Loucy (cell line): ENCODE measurements around the gene ECEL1.

ENCODE experiments used
- H2AFZ ChIP-seq: fragments of 200-600 bp; sonication (generic); 2 replicates; pipeline ENCODE4 v1.6.0; 2016; ENCODE audit warnings: antibody characterized with exemption, mild to moderate bottlenecking, low read length, moderate library complexity
- H3F3A ChIP-seq: fragments of 200-600 bp; 2 replicates; pipeline ENCODE4 v1.6.0; 2016; ENCODE audit warnings: antibody characterized with exemption, low read depth, mild to moderate bottlenecking
- H3K27me3 ChIP-seq: fragments of 200-600 bp; sonication (generic); 2 replicates; pipeline ENCODE4 v1.6.1; 2014; ENCODE audit warnings: low read length, mild to moderate bottlenecking; ENCODE audit not compliant: insufficient read depth, poor library complexity, severe bottlenecking
- H3K36me3 ChIP-seq: fragments of 200-600 bp; sonication (generic); 2 replicates; pipeline ENCODE4 v1.6.1; 2016; ENCODE audit warnings: low read length; ENCODE audit not compliant: insufficient read depth
- H3K4me1 ChIP-seq: fragments of 200-600 bp; sonication (generic); 2 replicates; pipeline ENCODE4 v1.5.1; 2014; ENCODE audit warnings: low read length, mild to moderate bottlenecking; ENCODE audit not compliant: insufficient read depth, poor library complexity, severe bottlenecking
- H3K4me2 ChIP-seq: fragments of 200-600 bp; sonication (generic); 2 replicates; pipeline ENCODE4 v1.6.0; 2014; ENCODE audit warnings: antibody characterized with exemption, low read length, low read depth, mild to moderate bottlenecking; ENCODE audit not compliant: poor library complexity, severe bottlenecking
- H3K4me3 ChIP-seq: fragments of 200-600 bp; sonication (generic); 2 replicates; pipeline ENCODE4 v1.5.1; 2014; ENCODE audit warnings: low read length, mild to moderate bottlenecking, mixed read lengths; ENCODE audit not compliant: poor library complexity, severe bottlenecking
- H3K79me2 ChIP-seq: fragments of 200-600 bp; sonication (generic); 2 replicates; pipeline ENCODE4 v1.6.1; 2014; ENCODE audit warnings: low read length; ENCODE audit not compliant: insufficient read depth
- H3K9ac ChIP-seq: fragments of 200-600 bp; sonication (generic); 2 replicates; pipeline ENCODE4 v1.6.0; 2014; ENCODE audit warnings: mild to moderate bottlenecking, low read depth, low read length, moderate library complexity; ENCODE audit not compliant: poor library complexity, severe bottlenecking
- H3K9me2 ChIP-seq: fragments of 200-600 bp; sonication (generic); replicated peaks from 2 replicates; pipeline ENCODE4 v1.6.1; 2016; ENCODE audit warnings: low read depth, low read length, mixed read lengths
- H3K9me3 ChIP-seq: fragments of 200-600 bp; sonication (generic); 2 replicates; pipeline ENCODE4 v1.6.1; 2014; ENCODE audit warnings: mild to moderate bottlenecking, antibody characterized with exemption, low read length, low read depth; ENCODE audit not compliant: insufficient read depth
- H4K20me1 ChIP-seq: fragments of 200-600 bp; sonication (generic); 2 replicates; pipeline ENCODE4 v1.6.0; 2014; ENCODE audit warnings: antibody characterized with exemption, low read length, mild to moderate bottlenecking; ENCODE audit not compliant: insufficient read depth, poor library complexity, severe bottlenecking
- EZH2phosphoT487 ChIP-seq: fragments of 200-600 bp; IDR thresholded peaks from 2 replicates; pipeline ENCODE4 v1.6.1; 2018; ENCODE audit warnings: antibody characterized with exemption, mild to moderate bottlenecking, moderate library complexity, borderline replicate concordance
- TF ChIP-seq, protein P1 (sequence below): fragments of 200-600 bp; sonication (generic); conservative IDR thresholded peaks from 2 replicates; pipeline ENCODE4 v1.5.1; 2014; ENCODE audit warnings: mild to moderate bottlenecking, antibody characterized with exemption, low read length

Gene ECEL1

DNA sequence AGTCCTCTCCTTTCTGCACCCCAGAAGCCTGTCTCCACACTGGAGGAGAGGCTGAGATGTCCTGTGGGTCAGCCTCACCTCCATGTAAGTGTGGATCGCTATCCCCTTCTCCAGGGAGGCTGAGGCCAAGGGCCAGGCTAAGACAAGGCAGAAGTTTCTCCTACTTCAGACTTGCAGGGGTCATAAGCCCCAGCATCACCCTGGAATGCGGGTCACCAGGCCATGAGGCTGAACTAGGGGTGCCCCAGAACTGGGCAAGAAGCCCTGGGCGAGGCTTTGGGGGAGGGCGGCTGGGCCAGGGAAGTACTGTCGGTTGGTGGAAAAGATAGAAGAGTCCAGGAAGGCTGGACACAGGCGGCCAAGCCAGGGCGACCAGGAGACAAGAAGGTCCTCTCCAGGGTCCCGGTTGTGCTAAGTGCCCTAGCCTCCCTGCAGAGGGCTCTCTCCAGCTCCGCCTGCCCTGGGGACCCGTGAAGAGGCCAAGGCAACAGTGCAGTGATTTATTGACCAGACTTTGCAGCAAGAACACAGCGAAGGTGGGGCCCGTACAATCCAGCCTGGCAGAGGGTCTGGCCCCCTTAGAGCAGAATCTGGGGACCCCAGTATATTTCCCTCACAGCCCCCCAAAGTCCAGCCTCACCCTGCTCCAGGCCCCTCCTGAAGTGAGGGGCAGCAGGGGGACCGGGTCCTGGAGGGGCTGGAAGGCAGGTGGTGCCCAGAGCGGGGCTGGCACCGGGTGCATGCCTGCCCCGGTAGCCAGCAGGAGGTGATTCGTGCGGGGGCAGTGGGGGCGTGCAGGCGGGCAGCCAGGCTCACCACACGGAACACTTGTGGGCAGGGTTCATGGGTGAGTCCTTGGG is 8.1 kb downstream of the ECEL1 start:
- no peak for TF ChIP-seq EZH2phosphoT487
- TF ChIP-seq, protein P1, sequence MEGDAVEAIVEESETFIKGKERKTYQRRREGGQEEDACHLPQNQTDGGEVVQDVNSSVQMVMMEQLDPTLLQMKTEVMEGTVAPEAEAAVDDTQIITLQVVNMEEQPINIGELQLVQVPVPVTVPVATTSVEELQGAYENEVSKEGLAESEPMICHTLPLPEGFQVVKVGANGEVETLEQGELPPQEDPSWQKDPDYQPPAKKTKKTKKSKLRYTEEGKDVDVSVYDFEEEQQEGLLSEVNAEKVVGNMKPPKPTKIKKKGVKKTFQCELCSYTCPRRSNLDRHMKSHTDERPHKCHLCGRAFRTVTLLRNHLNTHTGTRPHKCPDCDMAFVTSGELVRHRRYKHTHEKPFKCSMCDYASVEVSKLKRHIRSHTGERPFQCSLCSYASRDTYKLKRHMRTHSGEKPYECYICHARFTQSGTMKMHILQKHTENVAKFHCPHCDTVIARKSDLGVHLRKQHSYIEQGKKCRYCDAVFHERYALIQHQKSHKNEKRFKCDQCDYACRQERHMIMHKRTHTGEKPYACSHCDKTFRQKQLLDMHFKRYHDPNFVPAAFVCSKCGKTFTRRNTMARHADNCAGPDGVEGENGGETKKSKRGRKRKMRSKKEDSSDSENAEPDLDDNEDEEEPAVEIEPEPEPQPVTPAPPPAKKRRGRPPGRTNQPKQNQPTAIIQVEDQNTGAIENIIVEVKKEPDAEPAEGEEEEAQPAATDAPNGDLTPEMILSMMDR, result no peak
- Histone ChIP-seq H3K9me2 (no peaks in the 10 kb centered on the region), H3K9ac (no peak overlapping the region), H3K36me3 (no peaks in the 10 kb centered on the region), H3K27me3 (no peaks in the 10 kb centered on the region), H3F3A (no peaks in the 10 kb centered on the region), H3K4me2 (no peak overlapping the region), H3K4me1 (no peaks in the 10 kb centered on the region), H4K20me1 (no peaks in the 10 kb centered on the region), H3K4me3 (no peak overlapping the region), H3K79me2 (no peaks in the 10 kb centered on the region), H2AFZ (no peak overlapping the region), H3K9me3 (no peaks in the 10 kb centered on the region)

DNA sequence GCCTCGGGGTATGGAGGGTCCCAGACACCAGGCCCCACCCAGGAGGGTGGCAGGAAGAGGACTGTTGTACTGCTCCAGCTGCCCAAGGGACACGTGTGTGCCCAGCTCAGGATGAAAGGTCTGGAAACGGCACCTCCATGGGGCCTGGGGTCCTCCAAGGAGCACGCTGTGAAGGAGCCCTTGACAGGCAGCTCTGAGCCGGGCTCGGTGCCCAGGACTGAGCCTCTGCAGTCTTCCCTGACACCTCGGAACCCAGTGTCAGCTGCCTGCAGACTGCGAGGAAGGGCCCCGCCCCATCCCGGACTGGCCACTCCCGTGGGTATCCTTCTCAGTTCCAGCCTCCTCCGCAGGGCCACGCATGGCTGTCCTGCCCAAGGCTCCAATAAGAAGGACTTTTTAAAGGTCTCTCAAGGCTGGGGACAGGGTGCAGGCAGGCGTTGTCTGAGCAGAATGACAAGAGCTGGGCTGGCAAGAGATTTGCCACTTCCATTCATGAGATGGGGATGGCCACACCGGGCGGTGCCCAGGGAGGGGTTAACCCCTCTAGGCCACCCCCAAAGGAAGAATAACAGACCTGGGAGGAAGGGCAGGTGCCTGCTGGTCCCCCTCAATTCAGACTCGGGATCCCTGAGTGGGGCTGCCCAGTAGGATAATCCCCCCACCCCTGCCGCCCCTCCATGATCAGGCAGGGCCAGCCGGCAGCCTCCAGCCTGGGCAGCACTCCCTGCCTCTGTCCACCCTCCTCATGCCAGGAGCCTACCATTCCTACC is 8.9 kb downstream of the ECEL1 start:
- TF ChIP-seq EZH2phosphoT487, result no peak
- TF ChIP-seq, protein P1, result no peak
- no peaks in the 10 kb centered on the region for H3K4me1 ChIP-seq
- no peaks in the 10 kb centered on the region for H4K20me1 ChIP-seq
- H3K27me3 ChIP-seq, result no peaks in the 10 kb centered on the region
- H3K36me3 ChIP-seq, result no peaks in the 10 kb centered on the region
- H3K79me2 ChIP-seq, result no peaks in the 10 kb centered on the region
- H3K4me2 ChIP-seq, result no peak overlapping the region
- no peak overlapping the region for H3K9ac ChIP-seq
- no peaks in the 10 kb centered on the region for H3K9me2 ChIP-seq
- no peaks in the 10 kb centered on the region for H3K9me3 ChIP-seq
- H3K4me3 ChIP-seq, result no peak overlapping the region
- H2AFZ ChIP-seq, result no peak overlapping the region
- no peaks in the 10 kb centered on the region for H3F3A ChIP-seq

DNA sequence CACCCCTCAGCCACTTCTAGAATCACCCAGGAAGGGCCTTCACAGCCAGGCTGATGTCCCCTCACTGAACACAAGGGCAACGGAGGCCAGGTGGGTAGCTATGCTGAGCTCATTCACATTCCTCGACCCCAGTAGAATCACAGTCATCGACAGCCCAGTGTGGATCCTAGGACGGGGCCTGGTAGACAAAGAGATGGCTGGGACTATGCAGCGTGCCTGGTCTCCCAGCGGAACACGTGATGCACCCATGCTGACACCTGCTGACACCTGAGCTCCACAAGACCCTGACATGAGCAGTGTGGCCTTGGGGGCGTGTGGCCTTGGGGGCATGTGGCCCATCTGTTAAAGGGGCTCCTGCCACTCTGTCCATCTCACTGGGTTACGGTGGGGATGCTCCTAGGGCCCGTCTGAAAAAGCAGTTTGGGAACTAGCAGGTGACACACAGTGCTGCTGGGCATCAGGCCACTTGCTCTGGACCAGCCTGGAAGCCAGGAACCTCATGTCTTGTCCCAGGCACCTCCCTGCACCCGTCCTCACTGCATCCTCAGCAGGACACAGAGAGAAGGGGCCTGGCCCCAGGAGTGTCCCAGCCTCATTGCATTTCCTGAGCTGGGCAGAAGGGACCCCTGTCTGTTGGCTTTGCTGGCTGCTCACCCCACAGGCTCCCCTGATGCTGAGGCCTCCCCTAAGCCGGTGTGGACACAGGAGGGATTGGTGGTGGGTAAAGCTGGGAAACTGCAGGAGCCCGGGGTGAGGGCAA is 9.7 kb downstream of the ECEL1 start:
- H3K4me1 ChIP-seq, result no peaks in the 10 kb centered on the region
- H3K4me2 ChIP-seq, result no peak overlapping the region
- H3K9ac ChIP-seq, result no peak overlapping the region
- TF ChIP-seq EZH2phosphoT487, result no peak
- TF ChIP-seq, protein P1, result no peak
- H2AFZ ChIP-seq, result no peak overlapping the region
- H3K27me3 ChIP-seq, result no peaks in the 10 kb centered on the region
- H4K20me1 ChIP-seq, result no peaks in the 10 kb centered on the region
- no peaks in the 10 kb centered on the region for H3K9me2 ChIP-seq
- H3K36me3 ChIP-seq, result no peaks in the 10 kb centered on the region
- no peak overlapping the region for H3K4me3 ChIP-seq
- H3K9me3 ChIP-seq, result no peaks in the 10 kb centered on the region
- no peaks in the 10 kb centered on the region for H3K79me2 ChIP-seq
- H3F3A ChIP-seq, result no peaks in the 10 kb centered on the region
